HFFc6 (cell line): ENCODE measurements around the gene NAA50. TPM values are rescaled to one million over a fixed set of nuclear protein-coding genes. Genes with fewer than 3 reads are reported as not detected.
A peak's percentile ranks its signal among the peaks of the same experiment; 100 is the strongest.

ENCODE experiments used
- DNase-seq: peaks from one replicate; pipeline ENCODE4 v3.0.0-alpha.2; 2018
- H3K27ac Mint-ChIP-seq: 2 replicates; pipeline ENCODE4 v1.8.0; 2020; ENCODE audit warnings: mild to moderate bottlenecking, mixed read lengths
- H3K27me3 Mint-ChIP-seq: 2 replicates; pipeline ENCODE4 v1.8.0; 2021; ENCODE audit warnings: mild to moderate bottlenecking, moderate library complexity, mixed read lengths; ENCODE audit not compliant: insufficient read depth
- H3K36me3 Mint-ChIP-seq: 2 replicates; pipeline ENCODE4 v1.8.0; 2021; ENCODE audit warnings: low read depth, mixed read lengths
- H3K4me1 Mint-ChIP-seq: 2 replicates; pipeline ENCODE4 v1.8.0; 2020; ENCODE audit warnings: low read depth, mixed read lengths
- H3K4me3 Mint-ChIP-seq: 2 replicates; pipeline ENCODE4 v1.8.0; 2020; ENCODE audit warnings: mild to moderate bottlenecking, moderate library complexity, mixed read lengths
- H3K9me3 Mint-ChIP-seq: 2 replicates; pipeline ENCODE4 v1.8.0; 2020; ENCODE audit warnings: mild to moderate bottlenecking, mixed read lengths
- CTCF ChIP-seq: fragments of 200-600 bp; sonication (generic); IDR thresholded peaks from 2 replicates; pipeline ENCODE4 v1.5.0; 2021; ENCODE audit warnings: antibody characterized with exemption, mild to moderate bottlenecking
- total RNA-seq, 6 experiments: library from RNA; stranded (reverse); fragmentation: NEBNext Ultra II Directional; extraction: Animal tissue kit (Norgen Biotek cat#: 25700); gene quantifications; 2 replicates in 1 of 6; 3 replicates in 5 of 6; pipeline ENCODE4 v1.2.3, GENCODE V29; 2021

The NAA50 gene
- total RNA-seq, 6 experiments from 2014 or later, result 146 to 178 (median 171) TPM

DNA sequence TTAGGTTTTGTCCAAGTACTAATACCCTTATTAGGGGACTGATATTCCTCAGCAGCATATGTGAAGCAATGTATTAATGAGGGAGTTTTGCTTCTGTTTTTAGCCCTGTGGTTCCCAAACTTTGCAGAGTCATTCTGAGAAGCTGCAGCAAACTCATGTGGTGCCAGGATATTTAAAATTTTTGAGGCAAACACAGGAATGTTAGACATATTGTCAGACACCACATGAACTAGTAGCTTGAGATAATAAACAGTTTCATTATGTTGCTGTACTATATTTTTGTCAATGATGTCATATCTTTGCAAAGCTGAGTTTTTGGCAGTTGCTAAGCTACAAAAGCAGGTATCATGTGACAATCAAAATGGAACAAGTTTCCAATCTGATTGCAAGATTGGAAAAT, 37.4 kb upstream of the NAA50 start:
- peak overlapping the region; percentile 97 for H3K27ac Mint-ChIP-seq
- H3K4me1 Mint-ChIP-seq, result peaks cover 21% of the 10 kb centered on the region
- peaks cover 2% of the 10 kb centered on the region; the same call in 1 of the 2 replicates for H3K27me3 Mint-ChIP-seq

DNA sequence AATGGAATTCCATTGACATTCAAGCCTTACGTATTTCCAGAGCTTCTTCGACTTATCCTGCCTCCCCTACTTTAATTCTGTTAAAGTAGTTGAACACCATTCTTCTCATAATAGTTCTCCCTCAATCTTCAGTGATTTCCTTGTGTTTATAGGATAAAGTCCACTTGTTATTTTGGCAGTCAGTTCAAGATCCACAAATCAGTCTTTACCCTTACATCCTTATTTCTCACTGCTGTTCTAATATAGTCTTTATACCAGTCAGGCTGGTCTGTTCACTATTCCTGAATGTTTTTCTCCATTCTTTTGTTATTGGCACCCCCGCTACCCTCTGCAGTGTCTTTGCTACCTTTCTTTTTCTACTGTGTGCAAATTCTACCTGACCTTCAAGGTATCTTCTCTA, 30.5 kb upstream of the NAA50 start:
- H3K4me3 Mint-ChIP-seq, result no peak overlapping the region
- H3K27ac Mint-ChIP-seq, result no peak overlapping the region; the same call in 1 of the 2 replicates
- no peak for DNase-seq
- peaks cover 27% of the 10 kb centered on the region for H3K4me1 Mint-ChIP-seq
- H3K27me3 Mint-ChIP-seq, result no peaks in the 10 kb centered on the region; the same call in 1 of the 2 replicates
- no peak for TF ChIP-seq CTCF
- H3K9me3 Mint-ChIP-seq, result no peaks in the 10 kb centered on the region
- H3K36me3 Mint-ChIP-seq, result peaks cover 15% of the 10 kb centered on the region

More for the DNA sequence above, 37.4 kb upstream of the NAA50 start:
- Mint-ChIP-seq H3K4me3 (peak overlapping the region; percentile 60; the same call in 1 of the 2 replicates), H3K9me3 (no peaks in the 10 kb centered on the region), H3K36me3 (peaks cover 5% of the 10 kb centered on the region)
- peak; percentile 99 for DNase-seq
- no peak for TF ChIP-seq CTCF

- no peak for TF ChIP-seq CTCF
- DNase-seq, result no peak
- H3K27me3 Mint-ChIP-seq, result no peaks in the 10 kb centered on the region
- H3K9me3 Mint-ChIP-seq, result no peaks in the 10 kb centered on the region
- no peak overlapping the region for H3K27ac Mint-ChIP-seq
- no peak overlapping the region for H3K4me3 Mint-ChIP-seq
- peaks cover 15% of the 10 kb centered on the region for H3K36me3 Mint-ChIP-seq
- peaks cover 27% of the 10 kb centered on the region for H3K4me1 Mint-ChIP-seq
Measured at GRCh38 chr3:113775516-113775915, 29.5 kb upstream of the NAA50 start.

DNA sequence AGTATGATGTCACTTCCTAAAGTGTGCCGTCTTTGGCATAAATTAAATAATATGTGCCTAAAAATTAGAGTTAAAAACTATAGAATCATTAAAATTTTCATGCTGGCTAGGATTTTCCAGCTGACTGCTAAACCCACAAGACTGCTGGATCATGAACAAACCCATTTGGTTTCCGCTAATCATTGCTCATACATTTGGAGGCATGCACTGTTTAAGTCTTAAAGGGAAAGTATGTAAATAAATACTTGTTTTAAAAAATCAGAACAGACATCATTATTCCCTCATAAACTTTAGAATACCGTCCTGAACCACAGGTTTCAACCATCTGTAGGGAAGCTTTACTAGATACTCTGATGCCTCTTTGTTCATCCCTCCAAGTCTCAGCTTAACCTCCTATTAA, 27.3 kb upstream of the NAA50 start:
- H3K36me3 Mint-ChIP-seq, result peaks cover 15% of the 10 kb centered on the region
- no peaks in the 10 kb centered on the region for H3K27me3 Mint-ChIP-seq
- peak overlapping the region; percentile 62 for H3K27ac Mint-ChIP-seq
- H3K9me3 Mint-ChIP-seq, result no peaks in the 10 kb centered on the region
- H3K4me3 Mint-ChIP-seq, result peak overlapping the region; percentile 23; the same call in 1 of the 2 replicates
- TF ChIP-seq CTCF, result no peak
- peak; percentile 73 for DNase-seq
- peaks cover 40% of the 10 kb centered on the region for H3K4me1 Mint-ChIP-seq

DNA sequence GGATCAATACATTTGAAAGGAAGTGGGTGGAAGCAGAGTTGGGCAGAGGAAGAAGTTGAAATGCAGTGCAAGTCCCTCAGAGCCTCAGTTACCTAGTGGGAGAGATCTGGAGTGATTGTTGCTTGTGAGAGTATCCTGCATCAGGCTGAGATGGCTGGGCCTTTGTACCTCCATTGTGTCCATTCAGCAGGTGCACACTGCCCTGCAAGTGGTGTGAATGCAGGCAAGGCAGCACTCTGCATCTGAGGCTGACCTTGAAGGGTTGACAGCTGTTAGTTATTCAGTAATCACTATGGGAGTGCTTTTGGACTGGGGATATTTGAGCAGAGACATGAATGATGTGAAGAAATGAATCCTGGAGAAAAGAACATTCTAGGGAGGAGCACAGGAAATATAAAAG, 25.9 kb upstream of the NAA50 start:
- no peak for TF ChIP-seq CTCF
- no peaks in the 10 kb centered on the region for H3K27me3 Mint-ChIP-seq
- H3K9me3 Mint-ChIP-seq, result no peaks in the 10 kb centered on the region
- peaks cover 13% of the 10 kb centered on the region for H3K36me3 Mint-ChIP-seq
- H3K27ac Mint-ChIP-seq, result no peak overlapping the region
- H3K4me3 Mint-ChIP-seq, result no peak overlapping the region
- DNase-seq, result no peak
- peaks cover 47% of the 10 kb centered on the region for H3K4me1 Mint-ChIP-seq

- TF ChIP-seq CTCF, result peak; percentile 10; the same call in 1 of the 2 replicates
- DNase-seq, result peak; percentile 54
- H3K27me3 Mint-ChIP-seq, result no peaks in the 10 kb centered on the region; the same call in 1 of the 2 replicates
- H3K4me3 Mint-ChIP-seq, result peak overlapping the region; percentile 55
- H3K27ac Mint-ChIP-seq, result peak overlapping the region; percentile 57
- no peaks in the 10 kb centered on the region for H3K9me3 Mint-ChIP-seq
- H3K36me3 Mint-ChIP-seq, result peaks cover 6% of the 10 kb centered on the region; the same call in 1 of the 2 replicates
- H3K4me1 Mint-ChIP-seq, result peaks cover 41% of the 10 kb centered on the region
Measured at GRCh38 chr3:113769551-113769950, 23.5 kb upstream of the NAA50 start.
